Activated gamma-delta T cell treated with Interleukin-2 at 50 U/mL for 16 hours (primary cell): ENCODE measurements around the gene MIS12.

Experiments used
- DNase-seq: peaks from one replicate; pipeline ENCODE4 v3.0.0-alpha.2; 2020

The MIS12 gene

GRCh38 chr17:5536866-5537650, 50.7 kb downstream of the MIS12 start:
- DNase-seq: no peak

- DNase-seq: no peak
These were observed 52.9 kb downstream of the MIS12 start for GRCh38 chr17:5539286-5539685.

- no peak for DNase-seq
These were observed 54.0 kb downstream of the MIS12 start for GRCh38 chr17:5540321-5540720.
